H1 (cell line): ENCODE results near the gene EGFR. TPM values are rescaled to one million over a fixed set of nuclear protein-coding genes. Genes with fewer than 3 reads are reported as not detected.

ENCODE experiments used
- CTBP2 ChIP-seq: IDR thresholded peaks from 2 replicates; pipeline ENCODE4 v1.7.0; 2011; ENCODE audit warnings: borderline replicate concordance, mild to moderate bottlenecking, moderate library complexity, mixed read lengths, low read length; ENCODE audit not compliant: insufficient read depth, insufficient read length
- SUZ12 ChIP-seq: fragments of 200-600 bp; sonication (generic); IDR thresholded peaks from 2 replicates; pipeline ENCODE4 v1.6.1; 2012; ENCODE audit warnings: mild to moderate bottlenecking, inconsistent platforms, low read length, moderate library complexity, mixed read lengths
- polyA plus RNA-seq, 7 experiments: library from polyadenylated mRNA; depleted of rRNA in 3 of 7; stranded (reverse) in 5 of 7; unstranded in 2 of 7; fragments of >200 nt in 5 of 7; fragments of 200-250 nt in 2 of 7; gene quantifications; 1 replicate in 5 of 7; 2 replicates in 1 of 7; 4 replicates in 1 of 7; pipeline versions ENCODE4 v1.2.1 to v1.2.3, GENCODE V29; 2011 to 2013; ENCODE audit warnings: missing spikeins in 2 of 7, mixed read lengths in 2 of 7
- total RNA-seq: library from RNA; stranded (reverse); fragmentation: NEBNext Ultra II Directional; extraction: Animal tissue kit (Norgen Biotek cat#: 25700); gene quantifications from 2 replicates; pipeline ENCODE4 v1.2.1, GENCODE V29; 2021
- TF ChIP-seq, protein P1 (sequence below): IDR thresholded peaks from 2 replicates; pipeline ENCODE4 v1.6.1; 2012; ENCODE audit warnings: inconsistent platforms

The EGFR gene
- total and polyA plus RNA-seq, 2 of the 8 experiments (the other 6 are each of a cell fraction or from before 2014, with no cell fraction given): 1.9 to 5.8 TPM

- no peak for TF ChIP-seq CTBP2
- TF ChIP-seq, protein P1, sequence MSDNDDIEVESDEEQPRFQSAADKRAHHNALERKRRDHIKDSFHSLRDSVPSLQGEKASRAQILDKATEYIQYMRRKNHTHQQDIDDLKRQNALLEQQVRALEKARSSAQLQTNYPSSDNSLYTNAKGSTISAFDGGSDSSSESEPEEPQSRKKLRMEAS: no peak
- TF ChIP-seq SUZ12: no peak
Measured at GRCh38 chr7:55177589-55178261, 158.9 kb downstream of the EGFR start (continued).
